IMR-90 (cell line): ENCODE measurements around the gene ARHGAP23. TPM values are rescaled to one million over a fixed set of nuclear protein-coding genes. Genes with fewer than 3 reads are reported as not detected.

ENCODE experiments used
- ATAC-seq: fragments of 200-7000 bp; cut with Tn5 transposase; 2 replicates; pipeline ENCODE4 v1.9.1; 2020; ENCODE audit warnings: low read depth, mild to moderate bottlenecking, moderate library complexity
- BruUV-seq: library from RNA; stranded (reverse); fragments of 400-500 nt; replicated peaks from 2 replicates; lab custom pipeline; 2021; lab: Mats Ljungman, UMichigan
- CTCF ChIA-PET: fragments of 300-600 bp; formaldehyde crosslinking; extraction: SDS; loops from one replicate; lab custom pipeline; 2021; ENCODE audit warnings: antibody characterized with exemption; lab: Yijun Ruan, JAX
- POLR2A ChIA-PET: fragments of 300-600 bp; sonication (Branson Sonifier 250); formaldehyde crosslinking; loops from one replicate; lab custom pipeline; 2022; ENCODE audit warnings: antibody characterized with exemption; ENCODE audit not compliant: unreplicated experiment; lab: Charles Lee
- DNase-seq: peaks from one replicate; pipeline ENCODE4 v3.0.0; 2013
- H2AFZ ChIP-seq: replicated peaks from 2 replicates; pipeline ENCODE3; 2013; ENCODE audit warnings: low read length, mild to moderate bottlenecking; ENCODE audit not compliant: poor library complexity
- H2AK5ac ChIP-seq: 2 replicates; pipeline ENCODE4 v1.6.1; 2013; ENCODE audit warnings: low read depth, low read length, inconsistent platforms
- H2AK9ac ChIP-seq: replicated peaks from 2 replicates; pipeline ENCODE3; 2013; ENCODE audit warnings: mild to moderate bottlenecking, low read depth, low read length, moderate library complexity; ENCODE audit not compliant: poor library complexity
- H2BK120ac ChIP-seq: 2 replicates; pipeline ENCODE4 v1.6.1; 2013; ENCODE audit warnings: low read depth, low read length, inconsistent platforms
- H2BK15ac ChIP-seq: 3 replicates; pipeline ENCODE4 v1.6.1; 2013; ENCODE audit warnings: low read depth, low read length, inconsistent platforms
- H2BK20ac ChIP-seq: 2 replicates; pipeline ENCODE4 v1.6.1; 2013; ENCODE audit warnings: low read depth, mild to moderate bottlenecking, inconsistent platforms, low read length, moderate library complexity
- H2BK5ac ChIP-seq: 2 replicates; pipeline ENCODE4 v1.6.1; 2013; ENCODE audit warnings: mild to moderate bottlenecking, low read depth, low read length, inconsistent platforms; ENCODE audit not compliant: poor library complexity, severe bottlenecking
- H3K14ac ChIP-seq: replicated peaks from 2 replicates; pipeline ENCODE4 v1.6.1; 2013; ENCODE audit warnings: low read depth, low read length, inconsistent platforms
- H3K18ac ChIP-seq: 2 replicates; pipeline ENCODE4 v1.6.1; 2013; ENCODE audit warnings: low read depth, low read length, control low read depth
- H3K23ac ChIP-seq: 2 replicates; pipeline ENCODE4 v1.6.1; 2013; ENCODE audit warnings: low read depth, low read length, inconsistent platforms
- H3K27ac ChIP-seq: 2 replicates; pipeline ENCODE4 v1.5.1; 2013; ENCODE audit warnings: mild to moderate bottlenecking, control low read depth, low read length; ENCODE audit not compliant: insufficient read depth
- H3K27me3 ChIP-seq: 2 replicates; pipeline ENCODE4 v1.6.1; 2013; ENCODE audit warnings: low read length; ENCODE audit not compliant: control insufficient read depth, insufficient read depth
- H3K36me3 ChIP-seq: 2 replicates; pipeline ENCODE4 v1.6.1; 2013; ENCODE audit warnings: low read length, mixed read lengths; ENCODE audit not compliant: control insufficient read depth, insufficient read depth
- H3K4ac ChIP-seq: 2 replicates; pipeline ENCODE4 v1.6.1; 2013; ENCODE audit warnings: low read depth, low read length, inconsistent platforms
- H3K4me1 ChIP-seq: 2 replicates; pipeline ENCODE4 v1.6.1; 2013; ENCODE audit warnings: low read length, mixed read lengths; ENCODE audit not compliant: control insufficient read depth, insufficient read depth
- H3K4me2 ChIP-seq: 2 replicates; pipeline ENCODE4 v1.6.1; 2013; ENCODE audit warnings: low read depth, mild to moderate bottlenecking, control low read depth, low read length, moderate library complexity
- H3K4me3 ChIP-seq: 2 replicates; pipeline ENCODE4 v1.5.1; 2013; ENCODE audit warnings: low read depth, mild to moderate bottlenecking, control low read depth, low read length, moderate library complexity; ENCODE audit not compliant: insufficient read depth
- H3K56ac ChIP-seq: 2 replicates; pipeline ENCODE4 v1.6.1; 2013; ENCODE audit warnings: low read length, inconsistent platforms; ENCODE audit not compliant: insufficient read depth; ENCODE audit errors: extremely low read depth
- H3K79me1 ChIP-seq, 2 experiments: 2 replicates each; pipeline ENCODE4 v1.6.1; 2013; ENCODE audit warnings: low read length in 2 of 2, inconsistent platforms in 1 of 2, low read depth in 1 of 2
- H3K9ac ChIP-seq: 2 replicates; pipeline ENCODE4 v1.6.1; 2013; ENCODE audit warnings: low read depth, low read length, control low read depth
- H3K9me1 ChIP-seq: 2 replicates; pipeline ENCODE4 v1.6.1; 2013; ENCODE audit warnings: low read length, inconsistent platforms; ENCODE audit not compliant: insufficient read depth
- H3K9me3 ChIP-seq: 2 replicates; pipeline ENCODE4 v1.6.1; 2013; ENCODE audit warnings: low read length; ENCODE audit not compliant: control insufficient read depth, insufficient read depth
- H4K20me1 ChIP-seq: 2 replicates; pipeline ENCODE4 v1.6.1; 2013; ENCODE audit warnings: low read length, inconsistent platforms; ENCODE audit not compliant: insufficient read depth
- H4K5ac ChIP-seq: 2 replicates; pipeline ENCODE4 v1.6.1; 2013; ENCODE audit warnings: mild to moderate bottlenecking, low read depth, low read length, control low read depth
- H4K8ac ChIP-seq, 2 experiments: 2 replicates each; pipeline ENCODE4 v1.6.1; 2013; ENCODE audit warnings: low read depth in 2 of 2, low read length in 2 of 2, control low read depth in 1 of 2, inconsistent platforms in 1 of 2
- H4K91ac ChIP-seq: 2 replicates; pipeline ENCODE4 v1.6.1; 2013; ENCODE audit warnings: low read depth, low read length, inconsistent platforms; ENCODE audit not compliant: insufficient read depth
- CEBPB ChIP-seq: IDR thresholded peaks from 2 replicates; pipeline ENCODE4 v1.6.1; 2012; ENCODE audit warnings: low read depth, low read length, improper control_type of control experiment
- CHD1 ChIP-seq: IDR thresholded peaks from 2 replicates; pipeline ENCODE4 v1.6.1; 2012; ENCODE audit warnings: low read depth, low read length, improper control_type of control experiment
- MAFK ChIP-seq: IDR thresholded peaks from 2 replicates; pipeline ENCODE4 v1.6.1; 2012; ENCODE audit warnings: low read depth, low read length, improper control_type of control experiment
- MXI1 ChIP-seq: IDR thresholded peaks from 2 replicates; pipeline ENCODE4 v1.6.1; 2012; ENCODE audit warnings: low read depth, mild to moderate bottlenecking, low read length, moderate library complexity, borderline replicate concordance
- NFE2L2 ChIP-seq: fragments of 150-350 bp; IDR thresholded peaks from 2 replicates; pipeline ENCODE4 v1.6.1; 2016; ENCODE audit warnings: low read depth, mild to moderate bottlenecking, low read length
- POLR2A ChIP-seq: IDR thresholded peaks from 2 replicates; pipeline ENCODE4 v1.6.1; 2012; ENCODE audit warnings: mild to moderate bottlenecking, low read depth, low read length
- WGBS, 2 experiments: methylation state at CpG; one replicate each; pipeline versions ENCODE4 v1.1.5 to v1.1.7; 2013; ENCODE audit warnings: missing lambda C conversion rate in 2 of 2; ENCODE audit not compliant: insufficient read length in 1 of 2; ENCODE audit errors: extremely low coverage in 2 of 2; 5-methylcytosine and 5-hydroxymethylcytosine counted together
- dilution Hi-C: fragments of 300-500 bp; cut with HindIII; formaldehyde crosslinking; loops from one replicate; pipeline ENCODE4 v1.14.3; 2018; ENCODE audit warnings: low sequenced_read_pairs; ENCODE audit not compliant: unreplicated experiment
- in situ Hi-C: fragments of 300-500 bp; cut with MboI; formaldehyde crosslinking; loops from 3 replicates; pipeline ENCODE4 v1.14.3; 2019; ENCODE audit warnings: low sequenced_read_pairs, inconsistent platforms, mixed read lengths
- intact Hi-C: fragments of 100-400 bp; cut with micrococcal nuclease; formaldehyde crosslinking; loops from 2 replicates; pipeline ENCODE4 v1.10.0; 2022
- polyA plus RNA-seq, 3 experiments: library from polyadenylated mRNA; depleted of rRNA; stranded (reverse); fragments of >200 nt; gene quantifications; 2 replicates each; pipeline ENCODE4 v1.2.3, GENCODE V29; 2012; ENCODE audit warnings: low replicate concordance in 1 of 3
- total RNA-seq: library from RNA; depleted of rRNA; stranded (reverse); fragments of >200 nt; gene quantifications from 2 replicates; pipeline ENCODE4 v1.2.3, GENCODE V29; 2012

ARHGAP23 gene
- total and polyA plus RNA-seq, 2 of the 4 experiments (the other 2 are of a cell fraction) = 9.3 to 43.3 TPM

- CTCF ChIA-PET = no interaction called here
Measured at GRCh38 chr17:38459567-38459966, 31.3 kb downstream of the ARHGAP23 start.

More at GRCh38 chr17:38459567-38459966, 31.3 kb downstream of the ARHGAP23 start:
- Histone ChIP-seq H3K4me1 (peaks cover 26% of the 10 kb centered on the region), H2BK15ac (no peak overlapping the region), H3K4me2 (no peak overlapping the region), H2BK5ac (no peak overlapping the region), H2AK5ac (no peak overlapping the region), H3K14ac (no peak overlapping the region), H2AFZ (no peak overlapping the region), H4K8ac (no peak overlapping the region), H3K56ac (no peak overlapping the region), H3K4ac (no peak overlapping the region), H3K36me3 (peaks cover 63% of the 10 kb centered on the region), H2BK20ac (no peak overlapping the region), H3K79me1 (peaks cover 49 to 96% of the 10 kb centered on the region in 2 experiments), H3K9me1 (peaks cover 29% of the 10 kb centered on the region), H4K5ac (no peak overlapping the region), H3K27ac (no peak overlapping the region), H2BK120ac (no peak overlapping the region), H3K23ac (no peak overlapping the region), H2AK9ac (no peak overlapping the region), H4K91ac (no peak overlapping the region), H3K27me3 (no peaks in the 10 kb centered on the region), H3K9me3 (no peaks in the 10 kb centered on the region), H3K9ac (no peak overlapping the region), H4K20me1 (peaks cover 81% of the 10 kb centered on the region), H3K4me3 (no peak overlapping the region), H3K18ac (no peak overlapping the region)
- WGBS, 2 experiments = 33% methylated on average over 1 of the region's 6 CpGs; no CpG with 5 or more reads in 1 of the 2 experiments
- ATAC-seq (no peak), DNase-seq (no peak)
- intact Hi-C loops (no loop called here), dilution Hi-C loops (no loop called here), in situ Hi-C loops (no loop called here)
- BruUV-seq = no TSS peak
- POLR2A ChIA-PET = no interaction called here
- TF ChIP-seq CHD1 (no peak), MAFK (no peak), POLR2A (no peak), NFE2L2 (no peak), CEBPB (no peak), MXI1 (no peak)
